ENCODE results near the gene FAM47E. TPM values are rescaled to one million over a fixed set of nuclear protein-coding genes. Genes with fewer than 3 reads are reported as not detected.
A peak's percentile ranks its signal among the peaks of the same experiment; 100 is the strongest.

The FAM47E gene
- polyA plus RNA-seq, 1 donor (not counting 4 experiments of a cell fraction or from before 2014, with no cell fraction given) = 0.29 TPM

DNA sequence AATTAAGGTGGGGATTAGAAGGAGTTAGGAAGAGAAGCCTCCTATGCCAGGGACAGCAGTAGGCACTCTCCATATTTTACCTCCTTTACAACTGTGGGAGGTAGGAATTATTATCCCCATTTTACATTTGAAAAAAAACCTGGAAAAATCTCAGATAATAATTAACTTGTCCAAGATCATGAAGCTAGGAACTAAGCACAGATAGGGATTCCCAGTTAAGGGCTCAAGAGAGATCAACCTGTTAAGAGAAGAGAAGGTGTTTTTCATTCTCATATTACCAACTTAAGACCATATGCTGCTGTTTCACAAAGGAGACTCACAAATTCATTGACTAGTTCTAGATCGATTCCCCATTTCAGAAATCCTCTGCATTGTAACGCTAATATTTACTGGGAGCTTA lies 16.1 kb upstream of the FAM47E start:
- DNase-seq (ENCODE audit: low read depth, low spot score) (no peak), FAIRE-seq (peak; percentile 46)
- Histone ChIP-seq H3K4me2 (ENCODE audit: control insufficient read depth, extremely low read depth, insufficient read depth, low read depth, low read length) (peak overlapping the region; percentile 71), H3K27me3 (ENCODE audit: control insufficient read depth, extremely low read depth, insufficient read depth, low read length) (peaks cover 2% of the 10 kb centered on the region), H3K36me3 (ENCODE audit: control insufficient read depth in 2 of 2, extremely low read depth in 1 of 2, insufficient read depth in 2 of 2, low read length in 2 of 2) (peaks cover 4 to 6% of the 10 kb centered on the region in 2 experiments), H3K79me2 (ENCODE audit: control insufficient read depth, insufficient read depth, low read length) (peaks cover 33% of the 10 kb centered on the region), H3K9me3 (ENCODE audit: control insufficient read depth, low read depth, low read length) (peaks cover 4% of the 10 kb centered on the region), H3K9me1 (ENCODE audit: control insufficient read depth, extremely low read depth, insufficient read depth, low read length) (no peaks in the 10 kb centered on the region), H3K27ac (ENCODE audit: control insufficient read depth, insufficient read depth, low read length) (peak overlapping the region; percentile 46), H2AFZ (ENCODE audit: control insufficient read depth, low read length) (peak overlapping the region; percentile 40), H3K4me3 (ENCODE audit: control insufficient read depth in 2 of 3, extremely low read depth in 1 of 3, insufficient read depth in 2 of 3, low read depth in 1 of 3, low read length in 3 of 3) (peak overlapping the region in 1 of 3 experiments; percentile 29), H3K4me1 (ENCODE audit: control insufficient read depth, extremely low read depth, insufficient read depth, low read length) (peaks cover 13% of the 10 kb centered on the region), H4K20me1 (ENCODE audit: control insufficient read depth, extremely low read depth, insufficient read depth, low read length) (no peaks in the 10 kb centered on the region), H3K9ac (ENCODE audit: control insufficient read depth, extremely low read depth, insufficient read depth, low read length) (no peak overlapping the region)
- dilution Hi-C loops (cut with MboI; ENCODE audit: extremely low pct_ligation_motif_present, low sequenced_read_pairs) = no loop called here
- TF ChIP-seq, protein P1, sequence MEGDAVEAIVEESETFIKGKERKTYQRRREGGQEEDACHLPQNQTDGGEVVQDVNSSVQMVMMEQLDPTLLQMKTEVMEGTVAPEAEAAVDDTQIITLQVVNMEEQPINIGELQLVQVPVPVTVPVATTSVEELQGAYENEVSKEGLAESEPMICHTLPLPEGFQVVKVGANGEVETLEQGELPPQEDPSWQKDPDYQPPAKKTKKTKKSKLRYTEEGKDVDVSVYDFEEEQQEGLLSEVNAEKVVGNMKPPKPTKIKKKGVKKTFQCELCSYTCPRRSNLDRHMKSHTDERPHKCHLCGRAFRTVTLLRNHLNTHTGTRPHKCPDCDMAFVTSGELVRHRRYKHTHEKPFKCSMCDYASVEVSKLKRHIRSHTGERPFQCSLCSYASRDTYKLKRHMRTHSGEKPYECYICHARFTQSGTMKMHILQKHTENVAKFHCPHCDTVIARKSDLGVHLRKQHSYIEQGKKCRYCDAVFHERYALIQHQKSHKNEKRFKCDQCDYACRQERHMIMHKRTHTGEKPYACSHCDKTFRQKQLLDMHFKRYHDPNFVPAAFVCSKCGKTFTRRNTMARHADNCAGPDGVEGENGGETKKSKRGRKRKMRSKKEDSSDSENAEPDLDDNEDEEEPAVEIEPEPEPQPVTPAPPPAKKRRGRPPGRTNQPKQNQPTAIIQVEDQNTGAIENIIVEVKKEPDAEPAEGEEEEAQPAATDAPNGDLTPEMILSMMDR (optimal IDR thresholded peaks at IDR 0.05 in 1 of 3, IDR thresholded peaks at IDR 0.05 in 1 of 3, conservative IDR thresholded peaks at IDR 0.05 in 1 of 3; ENCODE audit: extremely low read depth in 1 of 3, insufficient read depth in 2 of 3, low read length in 3 of 3) = no peak
- TF ChIP-seq EZH2 (IDR thresholded peaks at IDR 0.05; ENCODE audit: low read length) = no peak

DNA sequence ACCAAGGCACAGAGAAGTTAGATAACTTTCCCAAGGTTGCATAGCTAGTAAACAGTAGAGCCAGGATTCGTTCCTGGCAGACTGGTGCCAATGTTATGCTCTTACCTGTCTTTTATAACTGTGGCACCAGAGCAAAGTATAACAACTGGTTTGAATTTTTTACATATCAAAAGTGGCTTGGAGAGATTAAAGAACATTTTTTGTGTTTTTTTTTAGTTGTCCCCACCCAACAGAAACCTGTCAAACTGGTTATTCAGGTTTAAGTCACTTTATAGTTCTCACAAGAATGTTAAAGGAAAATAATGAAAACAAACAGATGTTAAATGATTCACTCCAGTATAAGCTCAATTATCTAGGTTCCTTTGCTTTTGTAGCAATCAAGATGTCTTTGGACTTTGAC lies 15.6 kb upstream of the FAM47E start:
- Histone ChIP-seq H3K36me3 (ENCODE audit: control insufficient read depth in 2 of 2, extremely low read depth in 1 of 2, insufficient read depth in 2 of 2, low read length in 2 of 2) (peaks cover 3 to 4% of the 10 kb centered on the region in 2 experiments), H3K27ac (ENCODE audit: control insufficient read depth, insufficient read depth, low read length) (peak overlapping the region; percentile 46), H3K79me2 (ENCODE audit: control insufficient read depth, insufficient read depth, low read length) (peaks cover 28% of the 10 kb centered on the region), H4K20me1 (ENCODE audit: control insufficient read depth, extremely low read depth, insufficient read depth, low read length) (no peaks in the 10 kb centered on the region), H3K9me1 (ENCODE audit: control insufficient read depth, extremely low read depth, insufficient read depth, low read length) (no peaks in the 10 kb centered on the region), H3K27me3 (ENCODE audit: control insufficient read depth, extremely low read depth, insufficient read depth, low read length) (peaks cover 2% of the 10 kb centered on the region), H3K9me3 (ENCODE audit: control insufficient read depth, low read depth, low read length) (peaks cover 4% of the 10 kb centered on the region), H3K4me3 (ENCODE audit: control insufficient read depth in 2 of 3, extremely low read depth in 1 of 3, insufficient read depth in 2 of 3, low read depth in 1 of 3, low read length in 3 of 3) (peak overlapping the region in 1 of 3 experiments; percentile 29), H2AFZ (ENCODE audit: control insufficient read depth, low read length) (peak overlapping the region; percentile 40), H3K4me1 (ENCODE audit: control insufficient read depth, extremely low read depth, insufficient read depth, low read length) (peaks cover 13% of the 10 kb centered on the region), H3K4me2 (ENCODE audit: control insufficient read depth, extremely low read depth, insufficient read depth, low read depth, low read length) (peak overlapping the region; percentile 71), H3K9ac (ENCODE audit: control insufficient read depth, extremely low read depth, insufficient read depth, low read length) (no peak overlapping the region)
- dilution Hi-C loops (cut with MboI; ENCODE audit: extremely low pct_ligation_motif_present, low sequenced_read_pairs) = no loop called here
- no peak for TF ChIP-seq EZH2 (IDR thresholded peaks at IDR 0.05; ENCODE audit: low read length)
- TF ChIP-seq, protein P1 (optimal IDR thresholded peaks at IDR 0.05 in 1 of 3, IDR thresholded peaks at IDR 0.05 in 1 of 3, conservative IDR thresholded peaks at IDR 0.05 in 1 of 3; ENCODE audit: extremely low read depth in 1 of 3, insufficient read depth in 2 of 3, low read length in 3 of 3) = no peak
- DNase-seq (ENCODE audit: low read depth, low spot score) (no peak), FAIRE-seq (peak; percentile 17)

All from keratinocyte (primary cell).